ENCODE data around the gene LCNL1. TPM values are rescaled to one million over a fixed set of nuclear protein-coding genes. Genes with fewer than 3 reads are reported as not detected.
"Not testable (repeated sequence)": the region's sequence is repeated elsewhere in the genome, so short reads cannot be mapped to it uniquely, and the experiment has no call there.

The LCNL1 gene
- total RNA-seq, 1 experiment from 2014 or later, result not detected

GRCh38 chr9:137023157-137023556 lies 40.4 kb downstream of the LCNL1 start:
- peak; percentile 57 for DNase-seq (ENCODE audit: low spot score)

DNA sequence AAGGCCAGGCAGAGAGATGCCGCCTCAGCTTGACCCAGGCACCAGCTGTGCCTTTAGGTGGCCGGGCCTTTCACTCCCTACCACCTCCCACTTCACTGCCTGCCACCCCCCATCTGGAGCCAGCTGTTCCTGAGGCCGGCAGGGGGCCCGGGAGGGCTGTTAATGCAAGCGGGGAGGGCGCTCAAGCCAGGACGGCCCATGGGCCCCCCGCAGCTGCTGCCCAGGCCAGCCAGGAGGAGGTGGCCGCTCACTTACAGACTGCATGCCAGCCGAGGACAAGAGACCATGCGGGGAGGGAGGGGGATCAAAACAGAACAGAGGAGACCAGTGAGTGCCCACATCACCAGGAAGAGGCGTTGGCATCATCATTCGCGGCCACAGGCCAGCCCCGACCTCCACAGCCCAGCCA lies 40.8 kb downstream of the LCNL1 start:
- DNase-seq (ENCODE audit: low spot score), result no peak

- DNase-seq (ENCODE audit: low spot score), result peak; percentile 89
These were observed 42.7 kb downstream of the LCNL1 start for GRCh38 chr9:137025517-137025966.

GRCh38 chr9:137026384-137026783 lies 43.6 kb downstream of the LCNL1 start:
- DNase-seq (ENCODE audit: low spot score), result no peak

DNA sequence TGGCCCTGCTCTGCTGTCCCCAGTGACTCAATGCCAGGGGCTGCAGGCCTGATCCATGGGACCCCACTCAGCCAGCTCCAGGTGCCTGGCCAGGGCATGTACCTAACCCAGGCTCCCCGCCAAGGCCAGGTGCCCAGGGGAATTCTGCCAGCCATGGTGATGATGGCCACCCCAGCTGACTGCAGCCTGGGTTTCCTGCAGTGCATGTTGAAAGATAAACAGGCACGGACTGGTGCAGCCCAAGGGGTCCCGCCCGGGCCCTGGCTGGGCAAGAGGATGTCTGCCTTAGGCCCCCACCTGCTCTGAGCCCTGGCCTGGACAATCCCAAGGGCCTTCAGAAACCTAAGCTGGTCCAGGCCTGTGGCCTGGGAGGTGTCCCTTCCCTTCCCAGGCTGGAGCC lies 44.0 kb downstream of the LCNL1 start:
- no peak for DNase-seq (ENCODE audit: low spot score)

DNA sequence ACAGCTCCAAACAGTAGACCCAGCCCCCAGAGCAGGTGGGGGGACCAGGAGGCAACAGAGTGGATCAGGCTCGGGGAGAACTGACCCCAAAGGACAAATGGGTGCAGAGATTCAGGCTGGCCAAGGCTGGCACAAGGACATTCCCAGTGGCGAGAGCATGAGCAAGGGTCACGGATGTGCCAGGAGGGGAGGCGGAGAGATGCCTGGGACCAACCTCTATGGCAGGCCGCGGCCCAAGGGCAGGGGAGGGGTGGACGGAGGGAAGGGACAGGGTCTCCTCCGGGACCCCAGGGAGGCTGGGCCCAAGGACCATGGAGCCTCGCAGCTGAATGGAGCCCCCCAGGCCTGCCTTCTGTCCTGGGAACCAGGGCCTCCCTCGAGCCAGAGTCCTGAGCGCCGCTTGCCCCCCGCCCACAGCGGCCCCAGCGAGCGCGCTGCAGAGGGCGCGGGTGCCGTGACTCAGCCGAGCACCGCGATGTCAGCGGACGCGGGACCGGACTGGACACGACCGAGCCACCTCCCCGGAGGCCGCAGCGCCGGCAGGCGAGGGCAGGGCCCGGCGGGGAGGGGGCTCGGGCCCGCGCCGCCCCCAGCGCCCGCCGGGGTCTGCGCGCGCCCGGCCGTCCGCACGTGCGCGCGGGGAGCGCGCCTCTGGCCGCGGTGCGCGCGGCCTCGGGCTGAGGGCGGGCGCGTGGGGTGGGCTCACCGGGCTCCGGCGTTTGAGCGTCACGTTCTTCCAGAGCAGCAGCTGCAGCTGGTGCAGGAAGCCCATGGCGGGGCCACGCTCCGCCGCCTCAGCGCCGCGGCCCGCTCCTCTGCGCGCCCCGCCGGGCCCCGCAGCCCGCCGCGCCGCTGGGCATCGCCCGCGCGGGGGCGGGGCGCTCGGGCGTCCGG lies 44.8 kb downstream of the LCNL1 start, which contains the start of gene ABCA2:
Gene ABCA2 (minus strand): TSS at position 869 of the 894 bp plus-strand sequence. CDS start 97 bp downstream, at position 772.
- peak; percentile 32 for DNase-seq (ENCODE audit: low spot score)

DNA sequence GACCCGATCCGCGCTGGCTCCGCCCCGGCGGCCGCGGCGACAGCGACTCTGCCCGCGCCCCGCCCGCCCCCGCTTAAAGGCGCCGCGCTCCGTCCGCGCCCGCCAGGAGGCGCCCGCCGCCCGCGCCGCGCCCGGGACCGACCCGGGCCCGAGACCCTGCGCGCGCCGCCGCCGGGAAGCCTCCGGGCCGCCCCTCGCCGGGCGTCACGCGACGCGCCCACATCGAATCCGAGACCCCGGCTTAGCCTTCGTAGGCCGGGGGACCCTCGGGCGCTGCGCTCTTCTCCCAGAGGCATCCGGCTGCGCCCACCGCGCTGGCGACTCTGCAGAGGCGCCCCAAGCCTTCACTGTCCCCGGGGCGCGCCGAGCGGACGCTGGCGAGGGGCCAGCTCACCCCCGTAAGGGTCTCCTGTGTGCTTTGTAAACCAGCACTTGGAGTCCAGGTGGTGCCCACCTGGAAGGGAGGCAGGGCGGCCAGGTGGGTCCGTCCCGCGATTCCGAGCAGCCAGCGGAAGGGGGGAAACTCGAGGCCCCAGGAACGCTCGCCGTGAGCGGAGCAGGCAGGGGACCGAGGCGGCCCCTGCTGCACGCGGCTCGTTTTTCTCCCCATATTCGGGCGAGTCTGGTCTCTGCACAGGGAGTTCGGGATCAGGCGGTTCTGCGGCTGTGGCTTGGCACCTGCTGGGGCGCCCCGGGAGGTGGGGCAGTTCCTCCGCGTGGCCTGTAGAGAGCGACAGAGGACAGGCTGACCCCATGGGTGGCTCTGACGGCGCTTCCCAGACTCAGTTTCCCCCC lies 45.7 kb downstream of the LCNL1 start:
- peak; percentile 69 for DNase-seq (ENCODE audit: low spot score)

- DNase-seq (ENCODE audit: low spot score), result peak; percentile 84
These were observed 46.5 kb downstream of the LCNL1 start for GRCh38 chr9:137029058-137029936.

DNA sequence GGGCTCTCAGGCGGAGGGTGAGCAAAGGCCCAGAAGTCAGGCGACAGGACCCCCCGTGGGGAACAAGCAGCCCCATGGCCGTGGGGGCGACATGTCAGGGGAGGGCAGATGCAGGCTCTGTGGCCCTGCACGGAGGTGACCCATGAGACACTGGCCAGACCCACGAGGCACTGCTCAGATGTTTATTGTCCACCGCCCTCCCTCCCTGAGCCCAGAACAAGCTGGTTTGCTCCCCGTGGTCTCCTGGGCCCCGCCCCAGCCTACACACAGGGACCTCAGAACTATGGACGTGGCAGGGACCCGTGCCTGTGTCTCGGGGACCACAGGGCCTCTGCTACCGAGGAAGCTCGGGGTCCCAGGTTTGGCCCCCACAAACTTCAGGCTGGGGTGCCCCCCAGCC lies 47.2 kb downstream of the LCNL1 start:
- DNase-seq (ENCODE audit: low spot score), result no peak

- no peak for DNase-seq (ENCODE audit: low spot score)
These were observed 48.0 kb downstream of the LCNL1 start for GRCh38 chr9:137030538-137031527.

GRCh38 chr9:137031904-137032640 lies 49.3 kb downstream of the LCNL1 start, which contains the start of gene FUT7:
TSS of gene FUT7 (minus strand) at chr9:137032088. CDS start at chr9:137031991, 97 bp downstream.
- DNase-seq (ENCODE audit: low spot score), result no peak

DNA sequence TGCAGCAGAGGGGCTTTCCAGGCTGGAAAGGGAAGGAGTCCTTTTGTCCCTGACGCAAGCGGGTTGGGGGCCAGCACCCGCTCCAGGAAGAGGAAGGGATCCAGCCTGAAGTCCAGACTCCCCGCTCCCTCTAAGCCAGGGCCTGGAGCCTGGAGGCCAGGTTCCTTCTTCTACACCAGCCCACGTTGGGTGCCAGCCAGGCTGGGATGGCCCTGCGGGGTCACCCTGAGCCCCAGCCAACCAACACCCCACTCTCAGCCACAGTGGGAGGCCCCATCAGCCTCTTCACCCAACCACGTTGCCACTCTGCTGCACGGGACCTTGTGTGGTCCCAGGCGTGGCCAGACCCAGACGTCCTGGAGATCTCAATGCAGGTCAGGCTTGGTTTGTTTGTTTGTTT lies 50.1 kb downstream of the LCNL1 start:
- no peak for DNase-seq (ENCODE audit: low spot score)

GRCh38 chr9:137033481-137033880 lies 50.7 kb downstream of the LCNL1 start:
- DNase-seq (ENCODE audit: low spot score), result not testable (repeated sequence)

- DNase-seq (ENCODE audit: low spot score), result peak; percentile 43
These were observed 51.4 kb downstream of the LCNL1 start for GRCh38 chr9:137034039-137034708.

GRCh38 chr9:137034709-137035506 lies 52.1 kb downstream of the LCNL1 start:
- peak; percentile 91 for DNase-seq (ENCODE audit: low spot score)
